Pancreas (tissue), 10 donors: ENCODE data around the gene HNRNPA3. TPM values are rescaled to one million over a fixed set of nuclear protein-coding genes. Genes with fewer than 3 reads are reported as not detected.
A peak's percentile ranks its signal among the peaks of the same experiment; 100 is the strongest.

Source experiments
- ATAC-seq, 4 donors: fragments of 200-7000 bp; cut with Tn5 transposase; one replicate each; pipeline versions ENCODE4 v1.8.0 to v1.9.1; 2020; ENCODE audit warnings: mild to moderate bottlenecking in 4 of 4, moderate library complexity in 4 of 4
- DNase-seq, 6 donors: peaks; one replicate each; pipeline ENCODE4 v3.0.0-alpha.2; 2020
- FAIRE-seq: peaks from 2 replicates; lab custom pipeline; 2012; peaks lifted over from hg19 to GRCh38; lab: Jason Lieb, UNC
- H3K27ac ChIP-seq, 4 donors: fragments of 200-600 bp; sonication (generic); 1 replicate in 3 of 4; 2 replicates in 1 of 4; pipeline versions ENCODE4 v1.5.0 to v1.8.0; 2020
- H3K27me3 ChIP-seq, 4 donors: fragments of 200-600 bp; one replicate each; pipeline ENCODE4 v1.8.0; 2021
- H3K36me3 ChIP-seq, 3 donors: fragments of 200-600 bp; sonication (generic) in 1 of 3; one replicate each; pipeline versions ENCODE4 v1.5.0 to v1.8.0; 2020 to 2021
- H3K4me1 ChIP-seq, 3 donors: fragments of 200-600 bp; one replicate each; pipeline ENCODE4 v1.8.0; 2021
- H3K4me3 ChIP-seq, 4 donors: fragments of 200-600 bp; sonication (generic) in 2 of 4; one replicate each; pipeline versions ENCODE4 v1.5.0 to v1.8.0; 2020 to 2021
- H3K9me3 ChIP-seq, 4 donors: fragments of 200-600 bp; one replicate each; pipeline ENCODE4 v1.8.0; 2021
- CTCF ChIP-seq, 4 donors: fragments of 200-600 bp; sonication (generic) in 3 of 4; IDR thresholded peaks; one replicate each; pipeline versions ENCODE4 v1.5.0 to v1.8.0; 2021; ENCODE audit warnings: antibody characterized with exemption in 4 of 4
- WGBS, 2 donors: extraction: QIAGEN DNeasy Blood & Tissue Kit; methylation state at CpG; one replicate each; pipeline ENCODE4 v1.1.7; 2013; 5-methylcytosine and 5-hydroxymethylcytosine counted together
- intact Hi-C, 3 donors: fragments of 100-400 bp; cut with DNase I; formaldehyde crosslinking; loops; one replicate each; pipeline versions ENCODE4 v1.11.1 to v1.14.2; 2022
- polyA plus RNA-seq, 2 donors: library from polyadenylated mRNA; stranded (reverse); fragments of 200-250 nt; gene quantifications; one replicate each; pipeline ENCODE4 v1.2.3, GENCODE V29; 2013
- total RNA-seq, 6 donors: library from RNA; stranded (reverse); fragmentation: NEBNext Ultra II Directional in 4 of 6; extraction: Animal tissue kit (Norgen Biotek cat#: 25700) in 4 of 6; gene quantifications; one replicate each; pipeline versions ENCODE4 v1.2.1 to v1.2.4, GENCODE V29; 2021 to 2023
- donor health status: healthy with polysubstance abuse.
- donor health status: DM: no; HTN: no; CAD: no; lungs with moderate emphysema.
- donor health status: DM: no; HTN: no; CAD: no.
- donor health status: control.
- donor health status: control.
- donor health status: Bipolar disorder and iron deficiency.
- donor health status: DM: yes; HTN: yes; CAD: no.
- donor health status: DM: no; HTN: no; CAD: no.
- donor health status: DM: no; HTN: no; CAD: no.
- donor health status: DM: yes; HTN: yes; CAD: no.

HNRNPA3 gene
- total and polyA plus RNA-seq, 8 donors, result 30.3 to 96.8 (median 70.0) TPM

GRCh38 chr2:177249038-177249437, 36.4 kb downstream of the HNRNPA3 start:
- H3K4me3 ChIP-seq, result no peak overlapping the region
- ATAC-seq, result no peak
- no peak for TF ChIP-seq CTCF (IDR thresholded peaks at IDR 0.05)
- H3K36me3 ChIP-seq, result no peaks in the 10 kb centered on the region
- peaks cover 27 to 70% (median 39%) of the 10 kb centered on the region in 3 donors for H3K4me1 ChIP-seq
- intact Hi-C loops, result no loop called here
- H3K27ac ChIP-seq, result no peak overlapping the region
- no peak for DNase-seq
- no peaks in the 10 kb centered on the region for H3K9me3 ChIP-seq
- no peaks in the 10 kb centered on the region for H3K27me3 ChIP-seq
- WGBS, 2 donors, result 90 to 96% methylated on average over 7 of the region's 7 CpGs
- FAIRE-seq, result no peak

- no peak for TF ChIP-seq CTCF (IDR thresholded peaks at IDR 0.05)
- Histone ChIP-seq H3K27me3 (no peaks in the 10 kb centered on the region), H3K9me3 (no peaks in the 10 kb centered on the region), H3K4me3 (no peak overlapping the region), H3K4me1 (peaks cover 34 to 70% (median 44%) of the 10 kb centered on the region in 3 donors), H3K27ac (no peak overlapping the region), H3K36me3 (no peaks in the 10 kb centered on the region)
- intact Hi-C loops, result no loop called here
- DNase-seq, result no peak
- WGBS, 2 donors, result 87 to 91% methylated on average over 5 of the region's 5 CpGs
- FAIRE-seq, result no peak
- no peak for ATAC-seq
Observed at GRCh38 chr2:177250461-177250860, 37.9 kb downstream of the HNRNPA3 start.

GRCh38 chr2:177251165-177251542, 38.6 kb downstream of the HNRNPA3 start:
- no peaks in the 10 kb centered on the region for H3K9me3 ChIP-seq
- DNase-seq (no peak), FAIRE-seq (no peak), ATAC-seq (no peak)
- TF ChIP-seq CTCF (IDR thresholded peaks at IDR 0.05), result no peak
- no peaks in the 10 kb centered on the region for H3K27me3 ChIP-seq
- 90 to 96% methylated on average over 3 of the region's 3 CpGs for WGBS, 2 donors
- H3K27ac ChIP-seq, result peak overlapping the region in 2 of 4 donors; percentile 13 to 37
- intact Hi-C loops, result no loop called here
- peaks cover 35 to 70% (median 46%) of the 10 kb centered on the region in 3 donors for H3K4me1 ChIP-seq
- H3K4me3 ChIP-seq, result no peak overlapping the region
- no peaks in the 10 kb centered on the region for H3K36me3 ChIP-seq

- DNase-seq (no peak), ATAC-seq (no peak), FAIRE-seq (no peak)
- 79 to 83% methylated on average over 5 of the region's 5 CpGs for WGBS, 2 donors
- Histone ChIP-seq H3K36me3 (no peaks in the 10 kb centered on the region), H3K27ac (peak overlapping the region in 2 of 4 donors; percentile 54 to 62), H3K27me3 (no peaks in the 10 kb centered on the region), H3K9me3 (no peaks in the 10 kb centered on the region), H3K4me1 (peaks cover 29 to 68% (median 49%) of the 10 kb centered on the region in 3 donors), H3K4me3 (no peak overlapping the region)
- intact Hi-C loops, result no loop called here
- TF ChIP-seq CTCF (IDR thresholded peaks at IDR 0.05), result no peak
Observed at GRCh38 chr2:177252808-177253531, 40.4 kb downstream of the HNRNPA3 start.

- Histone ChIP-seq H3K9me3 (no peaks in the 10 kb centered on the region), H3K4me1 (peaks cover 29 to 67% (median 49%) of the 10 kb centered on the region in 3 donors), H3K36me3 (no peaks in the 10 kb centered on the region), H3K4me3 (no peak overlapping the region), H3K27ac (no peak overlapping the region), H3K27me3 (no peaks in the 10 kb centered on the region)
- FAIRE-seq (no peak), DNase-seq (no peak), ATAC-seq (no peak)
- no peak for TF ChIP-seq CTCF (IDR thresholded peaks at IDR 0.05)
- 31 to 40% methylated on average over 3 of the region's 3 CpGs for WGBS, 2 donors
- intact Hi-C loops, result no loop called here
Observed at GRCh38 chr2:177253704-177254103, 41.1 kb downstream of the HNRNPA3 start.
